Endothelial cell (in vitro differentiated cells): ENCODE measurements around the gene ILKAP. TPM values are rescaled to one million over a fixed set of nuclear protein-coding genes. Genes with fewer than 3 reads are reported as not detected.

Experiments used
- DNase-seq: peaks from one replicate; pipeline ENCODE4 v3.0.0; 2021; ENCODE audit warnings: low spot score
- H3K27ac Mint-ChIP-seq: one replicate; pipeline ENCODE4 v1.8.0; 2021; ENCODE audit warnings: mixed read lengths, inconsistent platforms; ENCODE audit not compliant: unreplicated experiment
- H3K27me3 Mint-ChIP-seq: one replicate; pipeline ENCODE4 v1.8.0; 2021; ENCODE audit warnings: mild to moderate bottlenecking, moderate library complexity, mixed read lengths, inconsistent platforms; ENCODE audit not compliant: unreplicated experiment
- H3K36me3 Mint-ChIP-seq: one replicate; pipeline ENCODE4 v1.8.0; 2021; ENCODE audit warnings: mild to moderate bottlenecking, low read depth, mixed read lengths, inconsistent platforms; ENCODE audit not compliant: unreplicated experiment
- H3K4me1 Mint-ChIP-seq: one replicate; pipeline ENCODE4 v1.8.0; 2021; ENCODE audit warnings: mild to moderate bottlenecking, mixed read lengths, inconsistent platforms; ENCODE audit not compliant: unreplicated experiment
- H3K4me3 Mint-ChIP-seq: one replicate; pipeline ENCODE4 v1.8.0; 2021; ENCODE audit warnings: mild to moderate bottlenecking, mixed read lengths, inconsistent platforms; ENCODE audit not compliant: unreplicated experiment
- H3K9me3 Mint-ChIP-seq: one replicate; pipeline ENCODE4 v1.8.0; 2021; ENCODE audit warnings: mixed read lengths, inconsistent platforms; ENCODE audit not compliant: unreplicated experiment
- CTCF ChIP-seq: fragments of 200-600 bp; sonication (generic); IDR thresholded peaks from one replicate; pipeline ENCODE4 v1.5.0; 2021; ENCODE audit warnings: antibody characterized with exemption; ENCODE audit not compliant: unreplicated experiment
- total RNA-seq: library from RNA; stranded (reverse); fragmentation: NEBNext Ultra II Directional; extraction: Animal tissue kit (Norgen Biotek cat#: 25700); gene quantifications from one replicate; pipeline ENCODE4 v1.2.1, GENCODE V29; 2021; ENCODE audit not compliant: unreplicated experiment

The ILKAP gene
- total RNA-seq, 1 donor from 2014 or later = 43.0 TPM

- Mint-ChIP-seq H3K27me3 (peaks cover 14% of the 10 kb centered on the region), H3K36me3 (no peaks in the 10 kb centered on the region), H3K4me3 (no peak overlapping the region), H3K4me1 (no peaks in the 10 kb centered on the region), H3K9me3 (no peaks in the 10 kb centered on the region), H3K27ac (no peak overlapping the region)
- TF ChIP-seq CTCF = no peak
- no peak for DNase-seq
Measured at GRCh38 chr2:238131761-238132462, 71.6 kb downstream of the ILKAP start.

GRCh38 chr2:238130696-238131628 lies 72.5 kb downstream of the ILKAP start:
- no peak for DNase-seq
- Mint-ChIP-seq H3K4me1 (no peaks in the 10 kb centered on the region), H3K36me3 (no peaks in the 10 kb centered on the region), H3K27me3 (peaks cover 9% of the 10 kb centered on the region), H3K27ac (no peak overlapping the region), H3K9me3 (no peaks in the 10 kb centered on the region), H3K4me3 (no peak overlapping the region)
- TF ChIP-seq CTCF = no peak

- no peaks in the 10 kb centered on the region for H3K9me3 Mint-ChIP-seq
- H3K36me3 Mint-ChIP-seq = no peaks in the 10 kb centered on the region
- TF ChIP-seq CTCF = no peak
- peaks cover 9% of the 10 kb centered on the region for H3K27me3 Mint-ChIP-seq
- no peak for DNase-seq
- H3K27ac Mint-ChIP-seq = no peak overlapping the region
- H3K4me1 Mint-ChIP-seq = no peaks in the 10 kb centered on the region
- no peak overlapping the region for H3K4me3 Mint-ChIP-seq
Measured at GRCh38 chr2:238130111-238130695, 73.3 kb downstream of the ILKAP start.

GRCh38 chr2:238129166-238130010 lies 74.1 kb downstream of the ILKAP start:
- Mint-ChIP-seq H3K4me3 (no peak overlapping the region), H3K4me1 (no peaks in the 10 kb centered on the region), H3K9me3 (no peaks in the 10 kb centered on the region), H3K27ac (no peak overlapping the region), H3K36me3 (no peaks in the 10 kb centered on the region), H3K27me3 (peaks cover 9% of the 10 kb centered on the region)
- no peak for DNase-seq
- no peak for TF ChIP-seq CTCF
